CD4-positive, alpha-beta T cell (primary cell): Measurements from ENCODE around the gene RELT. TPM values are rescaled to one million over a fixed set of nuclear protein-coding genes. Genes with fewer than 3 reads are reported as not detected.

Experiments
- ATAC-seq: fragments of 200-7000 bp; cut with Tn5 transposase; one replicate; pipeline ENCODE4 v1.10.0; 2022; ENCODE audit warnings: mild to moderate bottlenecking; ENCODE audit not compliant: poor library complexity
- CTCF ChIA-PET: fragments of 350-600 bp; sonication (Branson Sonifier 250); formaldehyde crosslinking; loops from one replicate; lab custom pipeline; 2021; ENCODE audit warnings: antibody characterized with exemption, inconsistent platforms; lab: Charles Lee
- POLR2A ChIA-PET: fragments of 350-600 bp; sonication (Branson Sonifier 250); formaldehyde crosslinking; loops from one replicate; lab custom pipeline; 2021; ENCODE audit warnings: antibody characterized with exemption, inconsistent platforms; lab: Charles Lee
- DNase-seq, 14 experiments: peaks; one replicate each; pipeline ENCODE4 v3.0.0-alpha.2; 2013 to 2020; ENCODE audit warnings: mixed read lengths in 2 of 14
- H3K27ac ChIP-seq, 2 donors: one replicate each; pipeline versions ENCODE4 v1.5.1 to v1.7.0; 2013; ENCODE audit warnings: low read length in 2 of 2, low read depth in 1 of 2, mild to moderate bottlenecking in 1 of 2
- H3K27me3 ChIP-seq, 2 experiments: 1 replicate in 1 of 2; 2 replicates in 1 of 2; pipeline versions ENCODE4 v1.6.1 to v1.7.0; 2013; ENCODE audit warnings: low read length in 2 of 2, control low read depth in 1 of 2, mild to moderate bottlenecking in 1 of 2, moderate library complexity in 1 of 2; ENCODE audit not compliant: insufficient read depth in 2 of 2, control insufficient read depth in 1 of 2
- H3K36me3 ChIP-seq: one replicate; pipeline ENCODE4 v1.6.1; 2013; ENCODE audit warnings: low read length, control low read depth; ENCODE audit not compliant: insufficient read depth
- H3K4me1 ChIP-seq: one replicate; pipeline ENCODE4 v1.6.1; 2013; ENCODE audit warnings: low read length, control low read depth; ENCODE audit not compliant: insufficient read depth
- H3K4me3 ChIP-seq: one replicate; pipeline ENCODE4 v1.5.1; 2013; ENCODE audit warnings: mild to moderate bottlenecking, low read length, moderate library complexity
- H3K9me3 ChIP-seq, 2 experiments: 1 replicate in 1 of 2; 2 replicates in 1 of 2; pipeline versions ENCODE4 v1.6.1 to v1.7.0; 2013; ENCODE audit warnings: low read length in 2 of 2, mild to moderate bottlenecking in 2 of 2, control low read depth in 1 of 2, moderate library complexity in 1 of 2; ENCODE audit not compliant: control insufficient read depth in 1 of 2, insufficient read depth in 1 of 2
- H3K27ac Mint-ChIP-seq: one replicate; pipeline ENCODE4 v1.8.0; 2020; ENCODE audit warnings: mixed read lengths
- H3K27me3 Mint-ChIP-seq: one replicate; pipeline ENCODE4 v1.8.0; 2021; ENCODE audit warnings: mixed read lengths
- H3K36me3 Mint-ChIP-seq: one replicate; pipeline ENCODE4 v1.8.0; 2021; ENCODE audit warnings: low read depth, mixed read lengths
- H3K4me1 Mint-ChIP-seq: one replicate; pipeline ENCODE4 v1.8.0; 2021; ENCODE audit warnings: low read depth, mixed read lengths
- H3K4me3 Mint-ChIP-seq: one replicate; pipeline ENCODE4 v1.8.0; 2020; ENCODE audit warnings: mild to moderate bottlenecking, mixed read lengths
- H3K9me3 Mint-ChIP-seq: one replicate; pipeline ENCODE4 v1.8.0; 2020; ENCODE audit warnings: mixed read lengths
- CTCF ChIP-seq: fragments of 200-600 bp; IDR thresholded peaks from one replicate; pipeline ENCODE4 v1.8.0; 2022; ENCODE audit warnings: antibody characterized with exemption, mild to moderate bottlenecking
- intact Hi-C, 2 experiments: fragments of 100-400 bp; cut with DNase I in 1 of 2; cut with micrococcal nuclease in 1 of 2; formaldehyde crosslinking; loops; one replicate each; pipeline versions ENCODE4 v1.15.1 to v1.9.0; 2023 to 2025; cut with DNase I, micrococcal nuclease
- total RNA-seq, 174 experiments: library from RNA in 2 of 174; stranded (reverse) in 2 of 174; gene quantifications; one replicate each; pipeline ENCODE4 v1.2.3 and lab custom pipeline; 2021 to 2026

Gene RELT
- total RNA-seq, 2 experiments from 2014 or later: 107 to 114 TPM

GRCh38 chr11:73401217-73401923 lies 25.2 kb downstream of the RELT start:
- Histone ChIP-seq H3K27ac (no peak overlapping the region), H3K4me3 (no peak overlapping the region), H3K4me1 (no peaks in the 10 kb centered on the region), H3K27me3 (no peaks in the 10 kb centered on the region), H3K36me3 (peaks cover 25% of the 10 kb centered on the region), H3K9me3 (no peaks in the 10 kb centered on the region)
- CTCF ChIA-PET: interaction anchor here (0.9 kb wide), 1 partner anchor 50 kb away, joined by 6 read pairs; no protein-coding TSS in a partner anchor
- DNase-seq (peak in 1 of 14 experiments; percentile 11), ATAC-seq (no peak)
- Mint-ChIP-seq H3K4me1 (no peaks in the 10 kb centered on the region), H3K4me3 (no peak overlapping the region), H3K27ac (no peak overlapping the region), H3K36me3 (peaks cover 41% of the 10 kb centered on the region), H3K27me3 (no peaks in the 10 kb centered on the region), H3K9me3 (no peaks in the 10 kb centered on the region)
- POLR2A ChIA-PET: no interaction called here
- intact Hi-C loops: loop anchor here in 1 of 2 experiments (5.0 kb wide), 1 partner anchor 261 kb away; no protein-coding TSS in a partner anchor
- no peak for TF ChIP-seq CTCF

GRCh38 chr11:73401924-73402833 lies 26.0 kb downstream of the RELT start:
- H3K36me3 Mint-ChIP-seq: peaks cover 41% of the 10 kb centered on the region
- H3K4me1 ChIP-seq: no peaks in the 10 kb centered on the region
- H3K27me3 Mint-ChIP-seq: no peaks in the 10 kb centered on the region
- H3K27ac ChIP-seq: no peak overlapping the region
- H3K36me3 ChIP-seq: peaks cover 19% of the 10 kb centered on the region
- no peaks in the 10 kb centered on the region for H3K9me3 Mint-ChIP-seq
- no peak overlapping the region for H3K4me3 Mint-ChIP-seq
- peak overlapping the region; percentile 42 for H3K27ac Mint-ChIP-seq
- ChIA-PET POLR2A (interaction anchor here (0.7 kb wide), 1 partner anchor 258 kb away, joined by 3 read pairs; no protein-coding TSS in a partner anchor), CTCF (interaction anchor here (0.9 kb wide), 1 partner anchor 51 kb away, joined by 6 read pairs; no protein-coding TSS in a partner anchor)
- intact Hi-C loops: loop anchor here (2.0 to 5.0 kb wide), 2 partner anchors 259 to 260 kb away; no protein-coding TSS in a partner anchor
- DNase-seq: no peak
- no peaks in the 10 kb centered on the region for H3K27me3 ChIP-seq
- ATAC-seq: no peak
- H3K4me3 ChIP-seq: no peak overlapping the region
- H3K4me1 Mint-ChIP-seq: no peaks in the 10 kb centered on the region
- no peak for TF ChIP-seq CTCF
- H3K9me3 ChIP-seq: no peaks in the 10 kb centered on the region

- no peaks in the 10 kb centered on the region for H3K4me1 ChIP-seq
- ChIA-PET POLR2A (interaction anchor here (0.7 kb wide), 1 partner anchor 257 kb away, joined by 3 read pairs; no protein-coding TSS in a partner anchor), CTCF (no interaction called here)
- H3K9me3 Mint-ChIP-seq: no peaks in the 10 kb centered on the region
- H3K4me3 Mint-ChIP-seq: no peak overlapping the region
- no peaks in the 10 kb centered on the region for H3K9me3 ChIP-seq
- peak overlapping the region; percentile 42 for H3K27ac Mint-ChIP-seq
- ATAC-seq: no peak
- no peaks in the 10 kb centered on the region for H3K27me3 ChIP-seq
- peak in 4 of 14 experiments; percentile 12 to 52 (median 34) for DNase-seq
- no peak overlapping the region for H3K27ac ChIP-seq
- TF ChIP-seq CTCF: peak; percentile 9
- intact Hi-C loops: loop anchor here (2.0 to 5.0 kb wide), 2 partner anchors 258 to 259 kb away; no protein-coding TSS in a partner anchor
- H3K4me1 Mint-ChIP-seq: no peaks in the 10 kb centered on the region
- peaks cover 22% of the 10 kb centered on the region for H3K36me3 ChIP-seq
- no peaks in the 10 kb centered on the region for H3K27me3 Mint-ChIP-seq
- H3K4me3 ChIP-seq: no peak overlapping the region
- H3K36me3 Mint-ChIP-seq: peaks cover 41% of the 10 kb centered on the region
Measured at GRCh38 chr11:73402834-73403185, 26.6 kb downstream of the RELT start.
